Omental fat pad (tissue), 4 donors: ENCODE measurements around the gene KLHDC2. TPM values are rescaled to one million over a fixed set of nuclear protein-coding genes. Genes with fewer than 3 reads are reported as not detected.
A peak's percentile ranks its signal among the peaks of the same experiment; 100 is the strongest.
"Not testable (repeated sequence)": the region's sequence is repeated elsewhere in the genome, so short reads cannot be mapped to it uniquely, and the experiment has no call there.

Experiments
- ATAC-seq: fragments of 150-250 bp; one replicate; pipeline ENCODE4 v1.9.1; 2016; ENCODE audit warnings: mild to moderate bottlenecking, moderate library complexity; ENCODE audit not compliant: low FRiP score
- DNase-seq: peaks from one replicate; pipeline ENCODE4 v3.0.0-alpha.2; 2019; ENCODE audit warnings: low spot score
- total RNA-seq, 4 donors: library from RNA; depleted of rRNA; stranded (reverse); fragments of >200 nt; gene quantifications; one replicate each; pipeline ENCODE4 v1.1.0, GENCODE V29; 2016
- TF ChIP-seq, protein P1 (sequence below), 3 donors: fragments of 450-650 bp; IDR thresholded peaks; one replicate each; pipeline ENCODE4 v1.5.1; 2016 to 2017; ENCODE audit warnings: antibody characterized with exemption in 3 of 3, mild to moderate bottlenecking in 3 of 3, moderate library complexity in 2 of 3

The KLHDC2 gene
- total RNA-seq, 4 donors from 2014 or later = 30.5 to 82.4 (median 50.6) TPM

DNA sequence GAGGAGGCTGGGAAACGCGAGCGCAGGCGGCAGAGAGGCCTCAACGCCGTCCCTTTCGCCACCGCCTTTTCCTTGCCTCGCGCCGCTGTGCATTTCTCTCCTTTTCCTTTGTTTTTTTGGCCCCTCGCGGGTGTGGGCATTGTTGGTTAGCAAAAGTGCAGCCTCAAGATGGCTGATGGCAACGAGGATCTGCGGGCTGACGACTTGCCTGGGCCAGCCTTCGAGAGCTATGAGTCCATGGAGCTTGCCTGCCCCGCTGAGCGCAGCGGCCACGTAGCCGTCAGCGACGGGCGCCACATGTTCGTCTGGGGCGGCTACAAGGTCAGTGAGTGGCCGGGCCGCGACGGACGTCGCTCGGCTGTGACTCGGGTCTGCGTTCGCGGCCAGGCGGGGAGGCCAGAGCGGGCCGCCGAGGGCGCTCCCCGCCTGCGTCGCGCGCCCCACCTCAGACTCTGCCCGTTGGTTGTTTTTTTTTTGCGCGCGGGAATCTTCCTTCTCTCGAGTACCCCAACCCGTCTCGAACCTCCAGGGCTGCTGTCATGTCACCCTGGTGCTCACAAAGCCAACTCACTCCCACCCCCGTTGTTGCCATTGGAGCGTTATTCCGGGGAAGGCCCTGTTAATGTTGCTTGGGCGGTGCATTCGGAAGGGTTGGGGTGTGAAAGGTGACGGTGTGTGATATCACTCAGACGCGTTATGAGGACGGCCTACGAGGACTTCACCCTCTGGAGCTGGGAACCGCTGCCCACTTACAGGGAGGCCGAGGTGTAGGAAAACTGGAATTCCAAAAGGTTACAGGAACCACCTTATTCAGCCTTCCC lies 558 bp downstream of the KLHDC2 start:
- TF ChIP-seq, protein P1, sequence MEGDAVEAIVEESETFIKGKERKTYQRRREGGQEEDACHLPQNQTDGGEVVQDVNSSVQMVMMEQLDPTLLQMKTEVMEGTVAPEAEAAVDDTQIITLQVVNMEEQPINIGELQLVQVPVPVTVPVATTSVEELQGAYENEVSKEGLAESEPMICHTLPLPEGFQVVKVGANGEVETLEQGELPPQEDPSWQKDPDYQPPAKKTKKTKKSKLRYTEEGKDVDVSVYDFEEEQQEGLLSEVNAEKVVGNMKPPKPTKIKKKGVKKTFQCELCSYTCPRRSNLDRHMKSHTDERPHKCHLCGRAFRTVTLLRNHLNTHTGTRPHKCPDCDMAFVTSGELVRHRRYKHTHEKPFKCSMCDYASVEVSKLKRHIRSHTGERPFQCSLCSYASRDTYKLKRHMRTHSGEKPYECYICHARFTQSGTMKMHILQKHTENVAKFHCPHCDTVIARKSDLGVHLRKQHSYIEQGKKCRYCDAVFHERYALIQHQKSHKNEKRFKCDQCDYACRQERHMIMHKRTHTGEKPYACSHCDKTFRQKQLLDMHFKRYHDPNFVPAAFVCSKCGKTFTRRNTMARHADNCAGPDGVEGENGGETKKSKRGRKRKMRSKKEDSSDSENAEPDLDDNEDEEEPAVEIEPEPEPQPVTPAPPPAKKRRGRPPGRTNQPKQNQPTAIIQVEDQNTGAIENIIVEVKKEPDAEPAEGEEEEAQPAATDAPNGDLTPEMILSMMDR (IDR thresholded peaks at IDR 0.05) = no peak
- peak; percentile 34 for DNase-seq
- peak; percentile 46 for ATAC-seq

GRCh38 chr14:49769171-49769570 lies 1.2 kb downstream of the KLHDC2 start:
- DNase-seq (no peak), ATAC-seq (no peak)
- TF ChIP-seq, protein P1 (IDR thresholded peaks at IDR 0.05) = no peak

GRCh38 chr14:49769581-49770211 lies 1.7 kb downstream of the KLHDC2 start:
- TF ChIP-seq, protein P1 (IDR thresholded peaks at IDR 0.05) = no peak
- DNase-seq (no peak), ATAC-seq (no peak)

DNA sequence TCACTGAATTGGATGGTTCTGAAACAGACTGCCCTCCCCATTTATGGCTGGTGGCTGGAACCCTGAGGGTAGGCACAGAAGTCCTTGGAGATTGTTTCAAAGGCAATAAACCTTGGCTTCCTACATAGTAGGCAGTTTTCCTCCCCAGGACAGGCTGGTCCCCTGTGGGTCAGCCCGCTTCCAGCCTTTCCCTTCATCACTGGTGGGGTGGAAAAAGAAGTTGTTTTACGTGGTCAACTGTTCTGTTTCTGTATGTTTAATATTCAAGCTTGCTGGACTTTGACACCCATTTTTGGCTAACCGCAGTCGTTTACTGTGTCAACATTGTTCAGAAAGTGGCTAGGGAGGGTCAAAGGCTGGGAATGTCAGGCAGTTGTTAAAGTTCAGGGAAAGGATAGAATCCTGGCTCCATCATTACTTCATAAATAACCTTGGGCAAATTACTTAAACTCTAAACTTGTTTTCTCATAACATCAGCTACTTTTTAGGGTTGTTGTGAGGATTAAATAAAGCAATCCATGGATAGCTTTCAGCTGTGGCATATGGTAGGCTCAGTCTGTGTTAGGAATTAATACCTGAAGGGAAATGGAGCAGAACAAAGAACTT lies 2.4 kb downstream of the KLHDC2 start:
- TF ChIP-seq, protein P1 (IDR thresholded peaks at IDR 0.05) = no peak
- DNase-seq (no peak), ATAC-seq (no peak)

- not testable (repeated sequence) for DNase-seq, ATAC-seq
Observed at GRCh38 chr14:49771691-49772090, 3.7 kb downstream of the KLHDC2 start.

GRCh38 chr14:49774106-49774505 lies 6.2 kb downstream of the KLHDC2 start:
- TF ChIP-seq, protein P1 (IDR thresholded peaks at IDR 0.05) = no peak
- ATAC-seq = no peak
- no peak for DNase-seq

DNA sequence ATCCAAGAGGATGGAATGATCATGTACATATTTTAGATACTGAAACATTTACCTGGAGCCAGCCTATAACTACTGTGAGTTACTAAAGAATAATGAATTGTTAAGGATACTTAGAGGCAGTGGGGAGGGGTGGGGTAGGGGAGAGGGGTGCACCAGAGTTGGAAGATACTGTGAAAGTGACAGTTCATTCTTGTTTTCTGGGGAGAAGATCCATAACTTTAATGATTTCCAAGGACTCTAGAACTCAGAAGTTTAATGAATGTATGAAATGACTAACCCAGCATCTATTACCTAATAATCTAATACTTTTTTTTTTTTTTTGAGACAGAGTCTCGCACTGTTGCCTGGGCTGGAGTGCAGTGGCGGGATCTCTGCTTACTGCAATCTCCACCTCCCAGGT lies 10.5 kb downstream of the KLHDC2 start:
- TF ChIP-seq, protein P1 (IDR thresholded peaks at IDR 0.05) = no peak
- no peak for DNase-seq
- no peak for ATAC-seq

- not testable (repeated sequence) for ATAC-seq
Observed at GRCh38 chr14:49781040-49781439, 13.1 kb downstream of the KLHDC2 start.

More at GRCh38 chr14:49781040-49781439, 13.1 kb downstream of the KLHDC2 start:
- DNase-seq = not testable (repeated sequence)
